H1 (cell line): ENCODE data around the gene ADGRD2.

Source experiments
- CEBPB ChIP-seq: IDR thresholded peaks from 2 replicates; pipeline ENCODE4 v1.6.1; 2012; ENCODE audit warnings: low read depth, low read length
- CHD1 ChIP-seq: IDR thresholded peaks from 2 replicates; pipeline ENCODE4 v1.6.1; 2012; ENCODE audit warnings: low read depth, low read length, improper control_type of control experiment
- CTCF ChIP-seq, 3 experiments: IDR thresholded peaks; 1 replicate in 2 of 3; 2 replicates in 1 of 3; pipeline versions ENCODE4 v1.5.1 to v1.6.1; 2011; ENCODE audit warnings: low read length in 3 of 3, mild to moderate bottlenecking in 3 of 3, inconsistent platforms in 2 of 3, low read depth in 1 of 3, moderate library complexity in 1 of 3; ENCODE audit not compliant: insufficient read depth in 1 of 3; ENCODE audit errors: control extremely low read depth in 1 of 3
- EP300 ChIP-seq, 2 experiments: IDR thresholded peaks; 1 replicate in 1 of 2; 2 replicates in 1 of 2; pipeline ENCODE4 v1.6.1; 2011 to 2012; ENCODE audit warnings: low read depth in 2 of 2, low read length in 2 of 2, mild to moderate bottlenecking in 2 of 2, borderline replicate concordance in 1 of 2, inconsistent platforms in 1 of 2, moderate library complexity in 1 of 2
- EZH2 ChIP-seq: fragments of 200-600 bp; sonication (generic); IDR thresholded peaks from 2 replicates; pipeline ENCODE4 v1.7.1; 2012; ENCODE audit warnings: low read depth, mild to moderate bottlenecking, moderate library complexity, low read length, inconsistent platforms; ENCODE audit not compliant: severe bottlenecking
- HDAC6 ChIP-seq: IDR thresholded peaks from one replicate; pipeline ENCODE4 v1.7.1; 2012; ENCODE audit warnings: low read depth, mild to moderate bottlenecking, inconsistent platforms, low read length, moderate library complexity
- JUN ChIP-seq: IDR thresholded peaks from 2 replicates; pipeline ENCODE4 v1.6.1; 2011; ENCODE audit warnings: low read depth, mild to moderate bottlenecking, improper control_type of control experiment, low read length
- POLR2A ChIP-seq, 2 experiments: IDR thresholded peaks; 1 replicate in 1 of 2; 2 replicates in 1 of 2; pipeline ENCODE4 v1.6.1; 2011; ENCODE audit warnings: low read depth in 2 of 2, low read length in 2 of 2, mild to moderate bottlenecking in 2 of 2; ENCODE audit errors: control extremely low read depth in 1 of 2
- POLR2AphosphoS5 ChIP-seq: IDR thresholded peaks from 2 replicates; pipeline ENCODE4 v1.6.1; 2011; ENCODE audit warnings: low read depth, low read length
- SIRT6 ChIP-seq: IDR thresholded peaks from one replicate; pipeline ENCODE4 v1.7.1; 2012; ENCODE audit warnings: low read length, inconsistent platforms
- SRF ChIP-seq: IDR thresholded peaks from 2 replicates; pipeline ENCODE4 v1.6.1; 2011; ENCODE audit warnings: mild to moderate bottlenecking, low read depth, low read length, moderate library complexity
- YY1 ChIP-seq: IDR thresholded peaks from 2 replicates; pipeline ENCODE4 v1.6.1; 2011; ENCODE audit warnings: low read depth, mild to moderate bottlenecking, low read length
- TF ChIP-seq, protein P1 (sequence below): IDR thresholded peaks from 2 replicates; pipeline ENCODE4 v1.6.1; 2011; ENCODE audit warnings: low read length, improper control_type of control experiment

DNA sequence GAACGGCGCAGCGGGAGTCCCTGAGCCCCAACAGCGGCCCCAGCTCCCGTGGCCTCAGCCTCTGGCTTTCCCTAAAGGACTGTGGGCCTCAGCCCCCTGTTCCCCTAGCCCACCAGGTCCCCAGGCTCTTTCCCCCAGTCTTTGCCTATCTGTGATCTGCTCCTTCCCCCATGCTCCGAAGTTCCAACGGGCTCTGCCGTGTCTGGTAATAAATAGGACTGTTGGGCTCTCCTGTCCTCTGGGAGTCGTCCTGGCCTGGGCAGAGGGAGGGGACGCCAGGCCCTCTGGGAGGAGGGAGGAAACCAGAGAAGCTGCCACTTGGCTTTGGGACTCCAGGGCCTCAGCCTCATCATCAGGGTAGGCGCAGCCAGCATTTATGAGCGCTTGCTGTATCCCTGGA lies 28.1 kb downstream of the ADGRD2 start:
- TF ChIP-seq CHD1 (no peak), CTCF (IDR thresholded peaks at IDR 0.05; ENCODE audit: control extremely low read depth in 1 of 3, insufficient read depth in 1 of 3, low read depth in 1 of 3, low read length in 3 of 3) (no peak), SRF (no peak), EP300 (IDR thresholded peaks at IDR 0.05; ENCODE audit: borderline replicate concordance in 1 of 2, low read depth in 2 of 2, low read length in 2 of 2) (no peak), EZH2 (no peak), POLR2A (IDR thresholded peaks at IDR 0.05; ENCODE audit: control extremely low read depth in 1 of 2, low read depth in 2 of 2, low read length in 2 of 2) (no peak), JUN (no peak), HDAC6 (no peak), CEBPB (no peak), SIRT6 (no peak), YY1 (no peak), POLR2AphosphoS5 (no peak)
- TF ChIP-seq, protein P1, sequence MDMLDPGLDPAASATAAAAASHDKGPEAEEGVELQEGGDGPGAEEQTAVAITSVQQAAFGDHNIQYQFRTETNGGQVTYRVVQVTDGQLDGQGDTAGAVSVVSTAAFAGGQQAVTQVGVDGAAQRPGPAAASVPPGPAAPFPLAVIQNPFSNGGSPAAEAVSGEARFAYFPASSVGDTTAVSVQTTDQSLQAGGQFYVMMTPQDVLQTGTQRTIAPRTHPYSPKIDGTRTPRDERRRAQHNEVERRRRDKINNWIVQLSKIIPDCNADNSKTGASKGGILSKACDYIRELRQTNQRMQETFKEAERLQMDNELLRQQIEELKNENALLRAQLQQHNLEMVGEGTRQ: no peak
